Endothelial cell of umbilical vein (primary cell): ENCODE data around the gene GIMAP8. TPM values are rescaled to one million over a fixed set of nuclear protein-coding genes. Genes with fewer than 3 reads are reported as not detected.
A peak's percentile ranks its signal among the peaks of the same experiment; 100 is the strongest.
"Not testable (repeated sequence)": the region's sequence is repeated elsewhere in the genome, so short reads cannot be mapped to it uniquely, and the experiment has no call there.

ENCODE experiments used
- BruUV-seq: library from RNA; stranded (reverse); fragments of 400-500 nt; replicated peaks from 2 replicates; lab custom pipeline; 2021; lab: Mats Ljungman, UMichigan
- CTCF ChIA-PET: fragments of 300-600, 350-600 bp; sonication (Branson Sonifier 250); formaldehyde crosslinking; loops from one replicate; lab custom pipeline; 2021; ENCODE audit warnings: antibody characterized with exemption, inconsistent platforms; lab: Charles Lee
- POLR2A ChIA-PET: fragments of 300-600, 350-600 bp; sonication (Branson Sonifier 250); formaldehyde crosslinking; loops from one replicate; lab custom pipeline; 2021; ENCODE audit warnings: antibody characterized with exemption, inconsistent platforms; lab: Charles Lee
- DNase-seq: peaks from one replicate; pipeline ENCODE4 v3.0.0-alpha.2; 2011; ENCODE audit warnings: low read depth, low spot score
- FAIRE-seq: peaks from 2 replicates; lab custom pipeline; 2011; peaks lifted over from hg19 to GRCh38; lab: Jason Lieb, UNC
- H2AFZ ChIP-seq: 2 replicates; pipeline ENCODE4 v1.6.0; 2012; ENCODE audit warnings: low read depth, low read length, control low read depth, inconsistent platforms
- H3K27ac ChIP-seq: 2 replicates; pipeline ENCODE4 v1.5.1; 2011; ENCODE audit warnings: low read depth, mild to moderate bottlenecking, control low read depth, low read length, moderate library complexity; ENCODE audit not compliant: insufficient read depth
- H3K27me3 ChIP-seq, 2 experiments: 2 replicates each; pipeline versions ENCODE4 v1.6.0 to v1.6.1; 2011; ENCODE audit warnings: low read length in 2 of 2, mixed read lengths in 1 of 2; ENCODE audit not compliant: control insufficient read depth in 2 of 2, insufficient read depth in 2 of 2
- H3K36me3 ChIP-seq, 2 experiments: 2 replicates in 1 of 2; 3 replicates in 1 of 2; pipeline ENCODE4 v1.5.1; 2011; ENCODE audit warnings: low read length in 2 of 2, mild to moderate bottlenecking in 1 of 2, moderate library complexity in 1 of 2; ENCODE audit not compliant: control insufficient read depth in 2 of 2, insufficient read depth in 2 of 2; ENCODE audit errors: extremely low read depth in 1 of 2
- H3K4me1 ChIP-seq: 3 replicates; pipeline ENCODE4 v1.5.1; 2011; ENCODE audit warnings: mild to moderate bottlenecking, low read length; ENCODE audit not compliant: control insufficient read depth, insufficient read depth; ENCODE audit errors: extremely low read depth
- H3K4me2 ChIP-seq: 2 replicates; pipeline ENCODE4 v1.6.1; 2011; ENCODE audit warnings: low read length, control low read depth, mixed read lengths; ENCODE audit not compliant: insufficient read depth
- H3K4me3 ChIP-seq, 3 experiments: fragments of 200-600 bp in 1 of 3; sonication (generic), shearing (Covaris generic) in 1 of 3; replicated peaks in 1 of 3; 2 replicates each; pipeline ENCODE4 v1.5.1; 2011 to 2016; ENCODE audit warnings: control low read depth in 3 of 3, low read length in 3 of 3, mild to moderate bottlenecking in 2 of 3, inconsistent platforms in 1 of 3, low read depth in 1 of 3, moderate library complexity in 1 of 3; ENCODE audit not compliant: insufficient read depth in 1 of 3
- H3K79me2 ChIP-seq: 2 replicates; pipeline ENCODE4 v1.6.0; 2012; ENCODE audit warnings: low read length, inconsistent platforms; ENCODE audit not compliant: control insufficient read depth, insufficient read depth
- H3K9ac ChIP-seq: replicated peaks from 2 replicates; pipeline ENCODE3; 2011; ENCODE audit warnings: low read length, control low read depth; ENCODE audit not compliant: insufficient read depth; ENCODE audit errors: extremely low read depth
- H3K9me1 ChIP-seq: replicated peaks from 3 replicates; pipeline ENCODE4 v1.6.0; 2011; ENCODE audit warnings: mild to moderate bottlenecking, low read length; ENCODE audit not compliant: control insufficient read depth, insufficient read depth; ENCODE audit errors: extremely low read depth
- H3K9me3 ChIP-seq: replicated peaks from 2 replicates; pipeline ENCODE4 v1.5.1; 2012; ENCODE audit warnings: low read length, inconsistent platforms; ENCODE audit not compliant: control insufficient read depth, insufficient read depth
- H4K20me1 ChIP-seq: replicated peaks from 2 replicates; pipeline ENCODE3; 2011; ENCODE audit warnings: mild to moderate bottlenecking, low read length; ENCODE audit not compliant: control insufficient read depth, insufficient read depth; ENCODE audit errors: extremely low read depth
- JUN ChIP-seq: IDR thresholded peaks from 2 replicates; pipeline ENCODE4 v1.6.1; 2011; ENCODE audit warnings: borderline replicate concordance, low read depth; ENCODE audit not compliant: insufficient read length, insufficient read depth
- dilution Hi-C: fragments of 300-500 bp; cut with MboI; formaldehyde crosslinking; loops from one replicate; pipeline ENCODE4 v1.15.0; 2019; ENCODE audit warnings: low sequenced_read_pairs; ENCODE audit not compliant: extremely low pct_ligation_motif_present
- intact Hi-C: fragments of 100-400 bp; cut with micrococcal nuclease; formaldehyde crosslinking; loops from one replicate; pipeline ENCODE4 v1.10.0; 2022
- polyA plus RNA-seq, 4 experiments: library from polyadenylated mRNA; depleted of rRNA in 3 of 4; stranded (reverse) in 3 of 4; unstranded in 1 of 4; fragments of >200 nt; gene quantifications; 2 replicates each; pipeline versions ENCODE4 v1.2.1 to v1.2.3, GENCODE V29; 2011 to 2012; ENCODE audit warnings: missing spikeins in 1 of 4
- total RNA-seq: library from RNA; stranded (reverse); gene quantifications from 2 replicates; pipeline ENCODE4 v1.2.3, GENCODE V29; 2021

Gene GIMAP8
- total and polyA plus RNA-seq, 2 donors (not counting 3 experiments of a cell fraction or from before 2014, with no cell fraction given), result 32.2 to 71.8 TPM

DNA sequence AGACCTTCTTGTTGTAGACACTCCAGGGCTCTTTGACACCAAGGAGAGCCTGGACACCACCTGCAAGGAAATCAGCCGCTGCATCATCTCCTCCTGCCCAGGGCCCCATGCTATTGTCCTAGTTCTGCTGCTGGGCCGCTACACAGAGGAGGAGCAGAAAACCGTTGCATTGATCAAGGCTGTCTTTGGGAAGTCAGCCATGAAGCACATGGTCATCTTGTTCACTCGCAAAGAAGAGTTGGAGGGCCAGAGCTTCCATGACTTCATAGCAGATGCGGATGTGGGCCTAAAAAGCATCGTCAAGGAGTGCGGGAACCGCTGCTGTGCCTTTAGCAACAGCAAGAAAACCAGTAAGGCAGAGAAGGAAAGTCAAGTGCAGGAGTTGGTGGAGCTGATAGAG, 69.7 kb downstream of the GIMAP8 start:
- H3K4me1 ChIP-seq, result peaks cover 14% of the 10 kb centered on the region
- no peak for FAIRE-seq
- TSS peak; percentile 8 for BruUV-seq
- no peaks in the 10 kb centered on the region for H4K20me1 ChIP-seq
- H3K4me3 ChIP-seq, result no peak overlapping the region
- ChIA-PET POLR2A (no interaction called here), CTCF (no interaction called here)
- DNase-seq, result no peak
- no peak overlapping the region for H3K27ac ChIP-seq
- no peaks in the 10 kb centered on the region for H3K9me1 ChIP-seq
- intact Hi-C loops (no loop called here), dilution Hi-C loops (no loop called here)
- H3K9me3 ChIP-seq, result no peaks in the 10 kb centered on the region
- H3K36me3 ChIP-seq, result peaks cover 6 to 12% of the 10 kb centered on the region in 2 experiments
- TF ChIP-seq JUN, result no peak
- no peak overlapping the region for H3K4me2 ChIP-seq
- no peak overlapping the region for H2AFZ ChIP-seq
- no peaks in the 10 kb centered on the region for H3K27me3 ChIP-seq
- H3K79me2 ChIP-seq, result peaks cover 46% of the 10 kb centered on the region
- no peak overlapping the region for H3K9ac ChIP-seq

DNA sequence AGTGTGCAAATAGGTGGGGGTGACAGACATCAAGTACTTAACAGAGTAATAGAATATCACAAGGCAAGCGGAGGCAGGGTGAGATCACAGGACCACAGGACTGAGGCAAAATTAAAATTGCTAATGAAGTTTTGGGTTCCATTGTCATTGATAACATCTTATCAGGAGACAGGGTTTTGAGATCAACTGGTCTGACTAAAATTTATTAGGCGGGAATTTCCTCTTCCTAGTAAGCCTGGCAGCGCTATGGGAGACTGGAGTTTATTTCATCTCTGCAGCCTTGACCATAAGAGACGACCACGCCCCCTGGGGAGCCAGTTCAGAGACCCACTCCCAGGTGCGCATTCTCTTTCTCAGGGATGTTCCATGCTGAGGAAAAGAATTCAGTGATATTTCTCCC, 72.5 kb downstream of the GIMAP8 start:
- POLR2A ChIA-PET, CTCF ChIA-PET, H2AFZ ChIP-seq, BruUV-seq, H3K4me1 ChIP-seq, H3K4me3 ChIP-seq, H3K27me3 ChIP-seq, H3K9me1 ChIP-seq, DNase-seq, H3K4me2 ChIP-seq, intact Hi-C loops, H3K9me3 ChIP-seq, H3K27ac ChIP-seq, H3K9ac ChIP-seq, H4K20me1 ChIP-seq, dilution Hi-C loops, FAIRE-seq: not testable (repeated sequence)
- Histone ChIP-seq H3K79me2 (peaks cover 19% of the 10 kb centered on the region), H3K36me3 (peaks cover 6 to 12% of the 10 kb centered on the region in 2 experiments)
